Breast epithelium (tissue), 4 donors: Measurements from ENCODE around the gene ANXA2. TPM values are rescaled to one million over a fixed set of nuclear protein-coding genes. Genes with fewer than 3 reads are reported as not detected.
A peak's percentile ranks its signal among the peaks of the same experiment; 100 is the strongest.

Experiments used
- DNase-seq, 2 donors: peaks; one replicate each; pipeline ENCODE4 v3.0.0-alpha.2; 2019; ENCODE audit warnings: low spot score in 2 of 2
- H3K27ac ChIP-seq, 2 donors: fragments of 200-600 bp; sonication (generic) in 1 of 2; one replicate each; pipeline ENCODE4 v1.5.1; 2016 to 2019; ENCODE audit warnings: mild to moderate bottlenecking in 1 of 2
- H3K27me3 ChIP-seq, 2 donors: fragments of 200-600 bp; sonication (generic) in 1 of 2; one replicate each; pipeline versions ENCODE4 v1.5.1 to v1.6.0; 2017 to 2019; ENCODE audit warnings: control low read depth in 1 of 2, mild to moderate bottlenecking in 1 of 2
- H3K36me3 ChIP-seq: fragments of 200-600 bp; one replicate; pipeline ENCODE4 v1.5.1; 2019
- H3K4me1 ChIP-seq, 2 donors: fragments of 200-600 bp; sonication (generic); one replicate each; pipeline ENCODE4 v1.5.1; 2016 to 2019; ENCODE audit warnings: control low read depth in 1 of 2
- H3K4me3 ChIP-seq, 3 donors: fragments of 200-600 bp; sonication (generic); 1 replicate in 2 of 3; 2 replicates in 1 of 3; pipeline ENCODE4 v1.5.1; 2016 to 2019; ENCODE audit warnings: mild to moderate bottlenecking in 3 of 3, moderate library complexity in 2 of 3
- H3K9me3 ChIP-seq, 2 donors: fragments of 200-600 bp; sonication (generic) in 1 of 2; one replicate each; pipeline ENCODE4 v1.5.1; 2016 to 2019; ENCODE audit warnings: control low read depth in 1 of 2
- POLR2A ChIP-seq: fragments of 450-650 bp; IDR thresholded peaks from one replicate; pipeline ENCODE4 v1.6.1; 2016; ENCODE audit warnings: antibody characterized with exemption, mild to moderate bottlenecking, moderate library complexity
- POLR2AphosphoS5 ChIP-seq, 3 donors: sonication (generic); formaldehyde crosslinking; IDR thresholded peaks; one replicate each; pipeline ENCODE4 v1.6.1; 2017; ENCODE audit warnings: antibody characterized with exemption in 3 of 3
- intact Hi-C: fragments of 100-400 bp; cut with DNase I; formaldehyde crosslinking; loops from one replicate; pipeline ENCODE4 v1.15.1; 2023; ENCODE audit warnings: low total_unique reads
- total RNA-seq, 3 donors: library from RNA; depleted of rRNA; stranded (reverse); fragments of >200 nt; gene quantifications; one replicate each; pipeline ENCODE4 v1.1.0, GENCODE V29; 2016
- TF ChIP-seq, protein P1 (sequence below), 3 donors: fragments of 450-650 bp; IDR thresholded peaks; one replicate each; pipeline ENCODE4 v1.5.1; 2016 to 2017; ENCODE audit warnings: antibody characterized with exemption in 3 of 3, mild to moderate bottlenecking in 3 of 3, moderate library complexity in 3 of 3

ANXA2 gene
- total RNA-seq, 3 donors from 2014 or later, result 875 to 1,598 (median 923) TPM

DNA sequence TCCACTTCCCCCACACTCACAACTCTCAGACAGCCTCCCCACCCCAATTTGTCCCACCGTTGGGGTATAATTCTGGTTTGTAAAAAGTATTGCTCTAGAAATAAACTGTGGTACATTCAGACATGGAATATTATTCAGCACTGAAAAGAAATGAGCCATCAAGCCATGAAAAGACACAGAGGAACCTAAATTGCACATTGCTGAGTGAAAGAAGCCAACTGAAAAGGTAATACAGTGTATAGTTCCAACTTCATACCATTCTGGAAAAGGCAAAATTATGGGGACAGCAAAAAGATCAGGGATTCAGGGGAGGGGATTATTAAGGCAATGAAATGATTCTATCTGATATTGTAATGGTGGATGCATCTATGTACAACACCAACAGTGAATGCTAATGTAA lies 10.5 kb downstream of the ANXA2 start:
- H3K27ac ChIP-seq, result peak overlapping the region; percentile 65 to 99
- H3K36me3 ChIP-seq, result no peaks in the 10 kb centered on the region
- H3K4me3 ChIP-seq, result no peak overlapping the region
- DNase-seq, result no peak
- intact Hi-C loops, result no loop called here
- no peaks in the 10 kb centered on the region for H3K27me3 ChIP-seq
- peaks cover 4 to 45% of the 10 kb centered on the region in 2 donors for H3K4me1 ChIP-seq
- TF ChIP-seq POLR2A, result no peak
- TF ChIP-seq POLR2AphosphoS5 (IDR thresholded peaks at IDR 0.05), result no peak
- TF ChIP-seq, protein P1, sequence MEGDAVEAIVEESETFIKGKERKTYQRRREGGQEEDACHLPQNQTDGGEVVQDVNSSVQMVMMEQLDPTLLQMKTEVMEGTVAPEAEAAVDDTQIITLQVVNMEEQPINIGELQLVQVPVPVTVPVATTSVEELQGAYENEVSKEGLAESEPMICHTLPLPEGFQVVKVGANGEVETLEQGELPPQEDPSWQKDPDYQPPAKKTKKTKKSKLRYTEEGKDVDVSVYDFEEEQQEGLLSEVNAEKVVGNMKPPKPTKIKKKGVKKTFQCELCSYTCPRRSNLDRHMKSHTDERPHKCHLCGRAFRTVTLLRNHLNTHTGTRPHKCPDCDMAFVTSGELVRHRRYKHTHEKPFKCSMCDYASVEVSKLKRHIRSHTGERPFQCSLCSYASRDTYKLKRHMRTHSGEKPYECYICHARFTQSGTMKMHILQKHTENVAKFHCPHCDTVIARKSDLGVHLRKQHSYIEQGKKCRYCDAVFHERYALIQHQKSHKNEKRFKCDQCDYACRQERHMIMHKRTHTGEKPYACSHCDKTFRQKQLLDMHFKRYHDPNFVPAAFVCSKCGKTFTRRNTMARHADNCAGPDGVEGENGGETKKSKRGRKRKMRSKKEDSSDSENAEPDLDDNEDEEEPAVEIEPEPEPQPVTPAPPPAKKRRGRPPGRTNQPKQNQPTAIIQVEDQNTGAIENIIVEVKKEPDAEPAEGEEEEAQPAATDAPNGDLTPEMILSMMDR (IDR thresholded peaks at IDR 0.05), result no peak
- no peaks in the 10 kb centered on the region for H3K9me3 ChIP-seq

GRCh38 chr15:60386615-60387014 lies 11.2 kb downstream of the ANXA2 start:
- intact Hi-C loops, result no loop called here
- DNase-seq, result no peak
- TF ChIP-seq POLR2A, result no peak
- TF ChIP-seq, protein P1 (IDR thresholded peaks at IDR 0.05), result no peak
- no peak for TF ChIP-seq POLR2AphosphoS5 (IDR thresholded peaks at IDR 0.05)
- Histone ChIP-seq H3K4me3 (no peak overlapping the region), H3K9me3 (no peaks in the 10 kb centered on the region), H3K27ac (peak overlapping the region; percentile 65 to 99), H3K36me3 (no peaks in the 10 kb centered on the region), H3K27me3 (no peaks in the 10 kb centered on the region), H3K4me1 (peaks cover 4 to 40% of the 10 kb centered on the region in 2 donors)

DNA sequence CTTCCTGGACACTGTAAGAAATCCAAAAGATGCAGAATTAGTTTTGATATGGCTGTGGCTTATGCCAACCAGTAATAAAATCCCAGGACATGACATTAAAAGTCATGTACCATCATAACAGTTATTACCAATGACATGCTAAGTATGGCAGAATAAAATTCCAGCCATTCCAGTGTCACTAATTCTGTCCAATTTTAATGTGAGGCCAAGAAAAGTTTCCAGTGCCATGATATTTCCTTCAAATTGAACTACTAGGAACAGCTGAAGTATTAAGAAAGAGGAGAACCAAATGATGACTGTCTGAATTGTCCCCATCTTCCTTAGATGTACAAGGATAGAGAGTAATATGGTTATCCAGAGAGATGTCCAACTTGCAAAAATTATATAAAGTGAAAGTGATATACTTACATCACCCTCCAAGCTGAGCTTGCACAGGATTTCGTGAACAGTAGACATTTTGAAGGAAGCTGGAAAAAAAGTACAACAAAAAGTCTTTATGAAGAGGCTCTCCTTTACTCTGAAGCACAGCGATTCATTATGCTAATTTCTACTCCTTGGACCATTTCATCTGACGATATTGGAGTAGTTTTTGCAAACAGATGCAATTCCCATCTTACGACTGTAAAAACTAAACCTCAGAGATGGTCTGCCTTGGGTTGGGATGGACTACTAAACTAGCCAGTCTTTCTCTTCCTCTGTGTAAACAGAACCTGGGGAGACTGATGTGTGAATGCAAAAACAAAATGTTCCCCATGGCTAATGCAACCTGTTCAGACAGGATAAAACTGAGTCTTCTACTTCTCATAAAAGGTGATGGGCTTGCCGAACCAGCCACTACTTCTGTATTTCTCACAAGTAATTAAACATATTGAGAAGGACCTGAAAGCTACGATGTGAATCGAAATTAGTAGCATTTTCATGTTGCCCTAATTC lies 11.9 kb downstream of the ANXA2 start:
- Histone ChIP-seq H3K4me3 (no peak overlapping the region), H3K9me3 (no peaks in the 10 kb centered on the region), H3K27me3 (no peaks in the 10 kb centered on the region), H3K27ac (peak overlapping the region; percentile 65 to 99), H3K36me3 (no peaks in the 10 kb centered on the region), H3K4me1 (peaks cover 3 to 33% of the 10 kb centered on the region in 2 donors)
- TF ChIP-seq, protein P1 (IDR thresholded peaks at IDR 0.05), result no peak
- TF ChIP-seq POLR2A, result no peak
- no peak for TF ChIP-seq POLR2AphosphoS5 (IDR thresholded peaks at IDR 0.05)
- intact Hi-C loops, result no loop called here
- DNase-seq, result no peak

GRCh38 chr15:60384526-60385126 lies 13.2 kb downstream of the ANXA2 start:
- DNase-seq, result no peak
- H3K4me3 ChIP-seq, result no peak overlapping the region
- H3K27me3 ChIP-seq, result no peaks in the 10 kb centered on the region
- H3K4me1 ChIP-seq, result peaks cover 0 to 28% of the 10 kb centered on the region in 2 donors
- H3K36me3 ChIP-seq, result no peaks in the 10 kb centered on the region
- TF ChIP-seq, protein P1 (IDR thresholded peaks at IDR 0.05), result no peak
- no peak for TF ChIP-seq POLR2A
- no peak for TF ChIP-seq POLR2AphosphoS5 (IDR thresholded peaks at IDR 0.05)
- H3K27ac ChIP-seq, result peak overlapping the region; percentile 39 to 99
- intact Hi-C loops, result no loop called here
- no peaks in the 10 kb centered on the region for H3K9me3 ChIP-seq

- no peak overlapping the region for H3K4me3 ChIP-seq
- intact Hi-C loops, result no loop called here
- H3K36me3 ChIP-seq, result no peaks in the 10 kb centered on the region
- no peak for DNase-seq
- TF ChIP-seq, protein P1 (IDR thresholded peaks at IDR 0.05), result no peak
- TF ChIP-seq POLR2AphosphoS5 (IDR thresholded peaks at IDR 0.05), result no peak
- no peak for TF ChIP-seq POLR2A
- no peaks in the 10 kb centered on the region for H3K9me3 ChIP-seq
- H3K27me3 ChIP-seq, result no peaks in the 10 kb centered on the region
- peak overlapping the region; percentile 39 to 93 for H3K27ac ChIP-seq
- H3K4me1 ChIP-seq, result peaks cover 0 to 26% of the 10 kb centered on the region in 2 donors
Measured at GRCh38 chr15:60384053-60384452, 13.7 kb downstream of the ANXA2 start.
